GM12878 (cell line): ENCODE data around the gene STARD13. TPM values are rescaled to one million over a fixed set of nuclear protein-coding genes. Genes with fewer than 3 reads are reported as not detected.

Source experiments
- ATAC-seq: fragments of 200-7000 bp; cut with Tn5 transposase; 3 replicates; pipeline ENCODE4 v1.9.1; 2020; ENCODE audit warnings: mild to moderate bottlenecking, moderate library complexity
- BruUV-seq: library from RNA; stranded (reverse); fragments of 400-500 nt; replicated peaks from 2 replicates; lab custom pipeline; 2021; lab: Mats Ljungman, UMichigan
- CTCF ChIA-PET: fragments of 300-600 bp; sonication (Branson Sonifier 250); formaldehyde crosslinking; extraction: SDS; loops from one replicate; lab custom pipeline; 2021; ENCODE audit warnings: inconsistent platforms; lab: Yijun Ruan, JAX
- POLR2A ChIA-PET: fragments of 350-600 bp; formaldehyde crosslinking; extraction: SDS; loops from one replicate; lab custom pipeline; 2021; ENCODE audit warnings: inconsistent platforms; lab: Charles Lee
- RAD21 ChIA-PET: fragments of 300-600 bp; sonication (Branson Sonifier 250); formaldehyde crosslinking; loops from one replicate; lab custom pipeline; 2023; ENCODE audit warnings: antibody characterized with exemption; ENCODE audit not compliant: unreplicated experiment; lab: Charles Lee
- SMC1A ChIA-PET: fragments of 300-600 bp; sonication (Branson Sonifier 250); formaldehyde crosslinking; loops from one replicate; lab custom pipeline; 2023; ENCODE audit not compliant: unreplicated experiment, uncharacterized antibody; lab: Charles Lee
- DNase-seq: peaks from one replicate; pipeline ENCODE4 v3.0.0-alpha.2; 2011; ENCODE audit warnings: low read depth, low spot score
- FAIRE-seq: peaks from 3 replicates; lab custom pipeline; 2011; peaks lifted over from hg19 to GRCh38; lab: Jason Lieb, UNC
- H2AFZ ChIP-seq: 2 replicates; pipeline ENCODE4 v1.6.0; 2011; ENCODE audit warnings: low read depth, low read length, control low read depth; ENCODE audit not compliant: control insufficient read depth
- H3K27ac ChIP-seq: 2 replicates; pipeline ENCODE4 v1.5.1; 2011; ENCODE audit warnings: control low read depth; ENCODE audit not compliant: control insufficient read depth, insufficient read depth
- H3K27me3 ChIP-seq, 2 experiments: replicated peaks in 1 of 2; 2 replicates each; pipeline versions ENCODE4 v1.6.0 to v1.6.1; 2011; ENCODE audit warnings: low read length in 1 of 2; ENCODE audit not compliant: control insufficient read depth in 2 of 2, insufficient read depth in 2 of 2
- H3K36me3 ChIP-seq, 2 experiments: 2 replicates each; pipeline ENCODE4 v1.5.1; 2011; ENCODE audit warnings: low read length in 1 of 2; ENCODE audit not compliant: control insufficient read depth in 2 of 2, insufficient read depth in 2 of 2
- H3K4me1 ChIP-seq: 2 replicates; pipeline ENCODE4 v1.6.1; 2011; ENCODE audit warnings: mild to moderate bottlenecking, low read length, moderate library complexity, mixed read lengths; ENCODE audit not compliant: control insufficient read depth, insufficient read depth
- H3K4me2 ChIP-seq: 2 replicates; pipeline ENCODE4 v1.6.0; 2011; ENCODE audit warnings: control low read depth; ENCODE audit not compliant: control insufficient read depth, insufficient read depth
- H3K4me3 ChIP-seq: fragments of 200-600 bp; sonication (generic); 2 replicates; pipeline ENCODE4 v1.5.1; 2016
- H3K79me2 ChIP-seq: 2 replicates; pipeline ENCODE4 v1.6.0; 2011; ENCODE audit warnings: low read length; ENCODE audit not compliant: control insufficient read depth, insufficient read depth
- H3K9ac ChIP-seq: 2 replicates; pipeline ENCODE4 v1.8.0; 2011; ENCODE audit warnings: low read length, control low read depth, mixed read lengths; ENCODE audit not compliant: control insufficient read depth, insufficient read depth
- H3K9me3 ChIP-seq: replicated peaks from 3 replicates; pipeline ENCODE4 v1.5.1; 2011; ENCODE audit warnings: mild to moderate bottlenecking, low read length; ENCODE audit not compliant: control insufficient read depth, insufficient read depth
- H4K20me1 ChIP-seq: 2 replicates; pipeline ENCODE4 v1.6.0; 2011; ENCODE audit not compliant: control insufficient read depth, insufficient read depth
- HDAC6 ChIP-seq: fragments of 200-600 bp; sonication (generic); IDR thresholded peaks from one replicate; pipeline ENCODE4 v1.8.0; 2017; ENCODE audit warnings: antibody characterized with exemption; ENCODE audit not compliant: unreplicated experiment
- MXI1 ChIP-seq: fragments of 150-350 bp; IDR thresholded peaks from 2 replicates; pipeline ENCODE4 v1.6.1; 2011; ENCODE audit warnings: low read depth, mild to moderate bottlenecking, inconsistent platforms, low read length, improper control_type of control experiment
- REST ChIP-seq: IDR thresholded peaks from 2 replicates; pipeline ENCODE4 v1.6.1; 2012; ENCODE audit warnings: mild to moderate bottlenecking, low read depth, low read length
- SIX5 ChIP-seq: IDR thresholded peaks from 2 replicates; pipeline ENCODE4 v1.6.1; 2011; ENCODE audit warnings: mild to moderate bottlenecking, low read depth, low read length, moderate library complexity; ENCODE audit not compliant: severe bottlenecking
- TAF1 ChIP-seq: IDR thresholded peaks from 2 replicates; pipeline ENCODE4 v1.6.1; 2011; ENCODE audit warnings: mild to moderate bottlenecking, low read depth, low read length, borderline replicate concordance
- WRNIP1 ChIP-seq: IDR thresholded peaks from 2 replicates; pipeline ENCODE4 v1.6.1; 2011; ENCODE audit warnings: low read depth, low read length, improper control_type of control experiment, borderline replicate concordance
- WGBS: methylation state at CpG from one replicate; pipeline ENCODE4 v1.1.6; 2016; ENCODE audit warnings: low lambda C conversion rate; ENCODE audit not compliant: insufficient replicate concordance, insufficient coverage; ENCODE audit errors: missing lambda C conversion rate; 5-methylcytosine and 5-hydroxymethylcytosine counted together
- in situ Hi-C: fragments of 300-500 bp; cut with MboI; formaldehyde crosslinking; loops from 9 replicates; pipeline ENCODE4 v1.14.3; 2018; ENCODE audit warnings: mixed read lengths
- intact Hi-C: fragments of 100-400 bp; cut with micrococcal nuclease; formaldehyde crosslinking; loops from one replicate; pipeline ENCODE4 v1.14.2; 2022; ENCODE audit not compliant: unreplicated experiment
- polyA plus RNA-seq, 11 experiments: library from polyadenylated mRNA; depleted of rRNA in 4 of 11; unstranded in 6 of 11; stranded (reverse) in 5 of 11; fragments of >200 nt; fragmentation: Nextera tagmentation in 4 of 11; fragmentation: Illumina TruSeq in 1 of 11; extraction: Ambion mirVana in 4 of 11; extraction: Trizol in 1 of 11; gene quantifications; 1 replicate in 1 of 11; 2 replicates in 10 of 11; pipeline versions ENCODE4 v1.2.1 to v1.2.3, GENCODE V29; 2011 to 2016; ENCODE audit warnings: inconsistent platforms in 2 of 11, missing spikeins in 2 of 11, low read depth in 1 of 11
- total RNA-seq, 4 experiments: library from RNA; depleted of rRNA in 3 of 4; stranded (reverse); fragments of >200 nt in 3 of 4; fragmentation: Illumina TruSeq in 1 of 4; extraction: Trizol in 1 of 4; gene quantifications; 2 replicates each; pipeline versions ENCODE4 v1.2.1 to v1.2.3, GENCODE V29; 2013 to 2021
- TF ChIP-seq, protein P1 (sequence below): IDR thresholded peaks from 2 replicates; pipeline ENCODE4 v1.6.1; 2012; ENCODE audit warnings: low read depth, low read length, improper control_type of control experiment
- TF ChIP-seq, protein P2 (sequence below): fragments of 450-650 bp; IDR thresholded peaks from 2 replicates; pipeline ENCODE4 v1.6.1; 2016; ENCODE audit warnings: mild to moderate bottlenecking

Gene STARD13
- total and polyA plus RNA-seq, 10 of the 15 experiments (the other 5 are each of a cell fraction or from before 2014, with no cell fraction given), result 4.0 to 41.6 (median 10.1) TPM

GRCh38 chr13:33229446-33230177 is 55.9 kb downstream of the STARD13 start:
- H2AFZ ChIP-seq, result no peak overlapping the region
- H3K79me2 ChIP-seq, result no peaks in the 10 kb centered on the region
- 80% methylated on average over 10 of the region's 10 CpGs for WGBS
- H3K36me3 ChIP-seq, result no peaks in the 10 kb centered on the region
- TF ChIP-seq MXI1 (no peak), REST (no peak), HDAC6 (no peak), TAF1 (no peak), SIX5 (no peak), WRNIP1 (no peak)
- TF ChIP-seq, protein P1, sequence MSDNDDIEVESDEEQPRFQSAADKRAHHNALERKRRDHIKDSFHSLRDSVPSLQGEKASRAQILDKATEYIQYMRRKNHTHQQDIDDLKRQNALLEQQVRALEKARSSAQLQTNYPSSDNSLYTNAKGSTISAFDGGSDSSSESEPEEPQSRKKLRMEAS, result no peak
- TF ChIP-seq, protein P2, sequence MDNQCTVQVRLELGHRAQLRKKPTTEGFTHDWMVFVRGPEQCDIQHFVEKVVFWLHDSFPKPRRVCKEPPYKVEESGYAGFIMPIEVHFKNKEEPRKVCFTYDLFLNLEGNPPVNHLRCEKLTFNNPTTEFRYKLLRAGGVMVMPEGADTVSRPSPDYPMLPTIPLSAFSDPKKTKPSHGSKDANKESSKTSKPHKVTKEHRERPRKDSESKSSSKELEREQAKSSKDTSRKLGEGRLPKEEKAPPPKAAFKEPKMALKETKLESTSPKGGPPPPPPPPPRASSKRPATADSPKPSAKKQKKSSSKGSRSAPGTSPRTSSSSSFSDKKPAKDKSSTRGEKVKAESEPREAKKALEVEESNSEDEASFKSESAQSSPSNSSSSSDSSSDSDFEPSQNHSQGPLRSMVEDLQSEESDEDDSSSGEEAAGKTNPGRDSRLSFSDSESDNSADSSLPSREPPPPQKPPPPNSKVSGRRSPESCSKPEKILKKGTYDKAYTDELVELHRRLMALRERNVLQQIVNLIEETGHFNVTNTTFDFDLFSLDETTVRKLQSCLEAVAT, result no peak
- TF ChIP-seq, all 136 proteins: peak for 0
- DNase-seq (no peak), ATAC-seq (no peak), FAIRE-seq (no peak)
- intact Hi-C loops, result no loop called here
- RAD21 ChIA-PET, result interaction anchor here (0.6 to 3.7 kb wide), 8 partner anchors 18 to 494 kb away, joined by 3 to 27 read pairs (median 10); no protein-coding TSS in a partner anchor
- Histone ChIP-seq H3K4me3 (no peak overlapping the region), H3K27ac (no peak overlapping the region), H3K27me3 (no peaks in the 10 kb centered on the region), H3K4me2 (no peak overlapping the region), H3K4me1 (no peaks in the 10 kb centered on the region), H3K9me3 (no peaks in the 10 kb centered on the region), H3K9ac (no peak overlapping the region), H4K20me1 (no peaks in the 10 kb centered on the region)
- CTCF ChIA-PET, result interaction anchor here (1.1 to 6.5 kb wide), 10 partner anchors 10 to 493 kb away, joined by 4 to 44 read pairs (median 6); no protein-coding TSS in a partner anchor
- in situ Hi-C loops, result loop anchor here (5.0 kb wide), 1 partner anchor 493 kb away; no protein-coding TSS in a partner anchor
- no TSS peak for BruUV-seq
- POLR2A ChIA-PET, result no interaction called here
- SMC1A ChIA-PET, result interaction anchor here (0.7 to 4.8 kb wide), 8 partner anchors 24 to 497 kb away, joined by 3 to 21 read pairs (median 3); no protein-coding TSS in a partner anchor
